GM12878 (cell line): ENCODE data around the gene EEF1A2. TPM values are rescaled to one million over a fixed set of nuclear protein-coding genes. Genes with fewer than 3 reads are reported as not detected.

ENCODE experiments used
- ATAC-seq: fragments of 200-7000 bp; cut with Tn5 transposase; 3 replicates; pipeline ENCODE4 v1.9.1; 2020; ENCODE audit warnings: mild to moderate bottlenecking, moderate library complexity
- BruUV-seq: library from RNA; stranded (reverse); fragments of 400-500 nt; replicated peaks from 2 replicates; lab custom pipeline; 2021; lab: Mats Ljungman, UMichigan
- CTCF ChIA-PET: fragments of 300-600 bp; sonication (Branson Sonifier 250); formaldehyde crosslinking; extraction: SDS; loops from one replicate; lab custom pipeline; 2021; ENCODE audit warnings: inconsistent platforms; lab: Yijun Ruan, JAX
- POLR2A ChIA-PET: fragments of 350-600 bp; formaldehyde crosslinking; extraction: SDS; loops from one replicate; lab custom pipeline; 2021; ENCODE audit warnings: inconsistent platforms; lab: Charles Lee
- RAD21 ChIA-PET: fragments of 300-600 bp; sonication (Branson Sonifier 250); formaldehyde crosslinking; loops from one replicate; lab custom pipeline; 2023; ENCODE audit warnings: antibody characterized with exemption; ENCODE audit not compliant: unreplicated experiment; lab: Charles Lee
- SMC1A ChIA-PET: fragments of 300-600 bp; sonication (Branson Sonifier 250); formaldehyde crosslinking; loops from one replicate; lab custom pipeline; 2023; ENCODE audit not compliant: unreplicated experiment, uncharacterized antibody; lab: Charles Lee
- DNase-seq: peaks from one replicate; pipeline ENCODE4 v3.0.0-alpha.2; 2011; ENCODE audit warnings: low read depth, low spot score
- FAIRE-seq: peaks from 3 replicates; lab custom pipeline; 2011; peaks lifted over from hg19 to GRCh38; lab: Jason Lieb, UNC
- H2AFZ ChIP-seq: 2 replicates; pipeline ENCODE4 v1.6.0; 2011; ENCODE audit warnings: low read depth, low read length, control low read depth; ENCODE audit not compliant: control insufficient read depth
- H3K27ac ChIP-seq: 2 replicates; pipeline ENCODE4 v1.5.1; 2011; ENCODE audit warnings: control low read depth; ENCODE audit not compliant: control insufficient read depth, insufficient read depth
- H3K27me3 ChIP-seq, 2 experiments: replicated peaks in 1 of 2; 2 replicates each; pipeline versions ENCODE4 v1.6.0 to v1.6.1; 2011; ENCODE audit warnings: low read length in 1 of 2; ENCODE audit not compliant: control insufficient read depth in 2 of 2, insufficient read depth in 2 of 2
- H3K36me3 ChIP-seq, 2 experiments: 2 replicates each; pipeline ENCODE4 v1.5.1; 2011; ENCODE audit warnings: low read length in 1 of 2; ENCODE audit not compliant: control insufficient read depth in 2 of 2, insufficient read depth in 2 of 2
- H3K4me1 ChIP-seq: 2 replicates; pipeline ENCODE4 v1.6.1; 2011; ENCODE audit warnings: mild to moderate bottlenecking, low read length, moderate library complexity, mixed read lengths; ENCODE audit not compliant: control insufficient read depth, insufficient read depth
- H3K4me2 ChIP-seq: 2 replicates; pipeline ENCODE4 v1.6.0; 2011; ENCODE audit warnings: control low read depth; ENCODE audit not compliant: control insufficient read depth, insufficient read depth
- H3K4me3 ChIP-seq: fragments of 200-600 bp; sonication (generic); 2 replicates; pipeline ENCODE4 v1.5.1; 2016
- H3K79me2 ChIP-seq: 2 replicates; pipeline ENCODE4 v1.6.0; 2011; ENCODE audit warnings: low read length; ENCODE audit not compliant: control insufficient read depth, insufficient read depth
- H3K9ac ChIP-seq: 2 replicates; pipeline ENCODE4 v1.8.0; 2011; ENCODE audit warnings: low read length, control low read depth, mixed read lengths; ENCODE audit not compliant: control insufficient read depth, insufficient read depth
- H3K9me3 ChIP-seq: replicated peaks from 3 replicates; pipeline ENCODE4 v1.5.1; 2011; ENCODE audit warnings: mild to moderate bottlenecking, low read length; ENCODE audit not compliant: control insufficient read depth, insufficient read depth
- H4K20me1 ChIP-seq: 2 replicates; pipeline ENCODE4 v1.6.0; 2011; ENCODE audit not compliant: control insufficient read depth, insufficient read depth
- ASH2L ChIP-seq: fragments of 300-600, 200-600 bp; sonication (generic); IDR thresholded peaks from 2 replicates; pipeline ENCODE4 v1.6.1; 2017; ENCODE audit warnings: low read depth, mild to moderate bottlenecking, borderline replicate concordance
- CBFB ChIP-seq: IDR thresholded peaks from 2 replicates; pipeline ENCODE4 v1.6.1; 2016; ENCODE audit warnings: antibody characterized with exemption, low read depth
- CBX5 ChIP-seq: sonication (generic); IDR thresholded peaks from 2 replicates; pipeline ENCODE4 v1.6.1; 2016; ENCODE audit warnings: low read depth, moderate library complexity, mild to moderate bottlenecking, inconsistent platforms
- CHD1 ChIP-seq: IDR thresholded peaks from 2 replicates; pipeline ENCODE4 v1.6.1; 2012; ENCODE audit warnings: low read depth, low read length, improper control_type of control experiment
- DPF2 ChIP-seq: fragments of 450-650 bp; IDR thresholded peaks from 2 replicates; pipeline ENCODE4 v1.6.1; 2017; ENCODE audit warnings: mild to moderate bottlenecking
- IRF4 ChIP-seq: IDR thresholded peaks from 2 replicates; pipeline ENCODE4 v1.6.1; 2011; ENCODE audit warnings: low read depth, low read length
- JUND ChIP-seq: IDR thresholded peaks from 2 replicates; pipeline ENCODE4 v1.6.1; 2012; ENCODE audit warnings: low read depth, mild to moderate bottlenecking, low read length, improper control_type of control experiment, moderate library complexity
- MTA2 ChIP-seq: fragments of 450-650 bp; IDR thresholded peaks from 2 replicates; pipeline ENCODE4 v1.6.1; 2016; ENCODE audit warnings: low read depth, mild to moderate bottlenecking, moderate library complexity
- RELA ChIP-seq: fragments of 450-650 bp; IDR thresholded peaks from 2 replicates; pipeline ENCODE4 v1.8.0; 2014; ENCODE audit warnings: borderline replicate concordance; ENCODE audit not compliant: partially characterized antibody
- SP1 ChIP-seq: IDR thresholded peaks from one replicate; pipeline ENCODE4 v1.6.1; 2011; ENCODE audit warnings: low read depth, low read length
- TBL1XR1 ChIP-seq: IDR thresholded peaks from 2 replicates; pipeline ENCODE4 v1.6.1; 2012; ENCODE audit warnings: low read depth, low read length, improper control_type of control experiment
- TCF7 ChIP-seq: IDR thresholded peaks from 2 replicates; pipeline ENCODE4 v1.6.1; 2014; ENCODE audit warnings: antibody characterized with exemption, borderline replicate concordance
- WGBS: methylation state at CpG from one replicate; pipeline ENCODE4 v1.1.6; 2016; ENCODE audit warnings: low lambda C conversion rate; ENCODE audit not compliant: insufficient replicate concordance, insufficient coverage; ENCODE audit errors: missing lambda C conversion rate; 5-methylcytosine and 5-hydroxymethylcytosine counted together
- in situ Hi-C: fragments of 300-500 bp; cut with MboI; formaldehyde crosslinking; loops from 9 replicates; pipeline ENCODE4 v1.14.3; 2018; ENCODE audit warnings: mixed read lengths
- intact Hi-C: fragments of 100-400 bp; cut with micrococcal nuclease; formaldehyde crosslinking; loops from one replicate; pipeline ENCODE4 v1.14.2; 2022; ENCODE audit not compliant: unreplicated experiment
- polyA plus RNA-seq, 11 experiments: library from polyadenylated mRNA; depleted of rRNA in 4 of 11; unstranded in 6 of 11; stranded (reverse) in 5 of 11; fragments of >200 nt; fragmentation: Nextera tagmentation in 4 of 11; fragmentation: Illumina TruSeq in 1 of 11; extraction: Ambion mirVana in 4 of 11; extraction: Trizol in 1 of 11; gene quantifications; 1 replicate in 1 of 11; 2 replicates in 10 of 11; pipeline versions ENCODE4 v1.2.1 to v1.2.3, GENCODE V29; 2011 to 2016; ENCODE audit warnings: inconsistent platforms in 2 of 11, missing spikeins in 2 of 11, low read depth in 1 of 11
- total RNA-seq, 4 experiments: library from RNA; depleted of rRNA in 3 of 4; stranded (reverse); fragments of >200 nt in 3 of 4; fragmentation: Illumina TruSeq in 1 of 4; extraction: Trizol in 1 of 4; gene quantifications; 2 replicates each; pipeline versions ENCODE4 v1.2.1 to v1.2.3, GENCODE V29; 2013 to 2021
- TF ChIP-seq, protein P1 (sequence below), 3 experiments: IDR thresholded peaks in 2 of 3; conservative IDR thresholded peaks in 1 of 3; 2 replicates each; pipeline ENCODE4 v1.5.1; 2011; ENCODE audit warnings: low read depth in 3 of 3, low read length in 3 of 3, mild to moderate bottlenecking in 3 of 3, control low read depth in 2 of 3, moderate library complexity in 2 of 3, inconsistent platforms in 1 of 3, mixed read lengths in 1 of 3; ENCODE audit not compliant: control insufficient read depth in 2 of 3, insufficient read depth in 1 of 3; ENCODE audit errors: extremely low read depth in 1 of 3
- TF ChIP-seq, protein P2 (sequence below): fragments of 450-650 bp; IDR thresholded peaks from 2 replicates; pipeline ENCODE4 v1.6.1; 2016; ENCODE audit warnings: mild to moderate bottlenecking

Gene EEF1A2
- total and polyA plus RNA-seq, 10 of the 15 experiments (the other 5 are each of a cell fraction or from before 2014, with no cell fraction given), result 0.56 TPM; not detected in 9

DNA sequence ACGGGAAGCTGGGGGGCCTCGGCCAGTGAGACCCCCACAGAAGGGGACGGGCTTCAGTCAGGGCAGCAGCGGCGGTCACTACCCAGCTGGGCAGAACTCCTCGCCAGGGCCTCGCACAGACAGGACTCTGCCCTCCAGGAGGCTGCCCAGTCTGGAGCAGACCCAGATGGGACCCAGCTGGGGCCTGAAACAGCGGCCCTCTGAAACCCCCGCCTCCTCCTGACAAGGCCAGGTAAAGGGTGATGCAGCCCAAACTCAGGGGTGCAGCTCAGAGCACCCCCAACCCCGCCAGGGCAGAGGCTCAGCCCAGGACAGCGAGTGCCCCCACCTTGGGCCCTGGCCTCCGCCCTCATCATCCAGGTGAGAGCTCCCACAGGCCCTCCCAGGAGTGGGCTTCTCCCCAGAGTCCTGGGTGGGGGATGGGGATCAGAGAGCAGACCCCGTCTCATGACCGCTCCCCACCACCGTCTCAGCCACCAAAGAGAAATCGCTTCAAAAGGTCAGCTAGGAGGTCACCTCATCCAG is 2.2 kb downstream of the EEF1A2 start:
- CTCF ChIA-PET, result interaction anchor here (0.7 to 2.6 kb wide), 15 partner anchors 8 to 187 kb away, joined by 3 to 19 read pairs (median 3); partner anchors contain the start of genes HELZ2 and PTK6
- 48% methylated on average over 16 of the region's 16 CpGs for WGBS
- H2AFZ ChIP-seq, result no peak overlapping the region
- TF ChIP-seq SP1 (no peak), IRF4 (no peak), CHD1 (no peak), MTA2 (no peak), TBL1XR1 (no peak), ASH2L (no peak), CBX5 (no peak), TCF7 (no peak), JUND (no peak), DPF2 (no peak), CBFB (no peak), RELA (no peak)
- TF ChIP-seq, protein P1, sequence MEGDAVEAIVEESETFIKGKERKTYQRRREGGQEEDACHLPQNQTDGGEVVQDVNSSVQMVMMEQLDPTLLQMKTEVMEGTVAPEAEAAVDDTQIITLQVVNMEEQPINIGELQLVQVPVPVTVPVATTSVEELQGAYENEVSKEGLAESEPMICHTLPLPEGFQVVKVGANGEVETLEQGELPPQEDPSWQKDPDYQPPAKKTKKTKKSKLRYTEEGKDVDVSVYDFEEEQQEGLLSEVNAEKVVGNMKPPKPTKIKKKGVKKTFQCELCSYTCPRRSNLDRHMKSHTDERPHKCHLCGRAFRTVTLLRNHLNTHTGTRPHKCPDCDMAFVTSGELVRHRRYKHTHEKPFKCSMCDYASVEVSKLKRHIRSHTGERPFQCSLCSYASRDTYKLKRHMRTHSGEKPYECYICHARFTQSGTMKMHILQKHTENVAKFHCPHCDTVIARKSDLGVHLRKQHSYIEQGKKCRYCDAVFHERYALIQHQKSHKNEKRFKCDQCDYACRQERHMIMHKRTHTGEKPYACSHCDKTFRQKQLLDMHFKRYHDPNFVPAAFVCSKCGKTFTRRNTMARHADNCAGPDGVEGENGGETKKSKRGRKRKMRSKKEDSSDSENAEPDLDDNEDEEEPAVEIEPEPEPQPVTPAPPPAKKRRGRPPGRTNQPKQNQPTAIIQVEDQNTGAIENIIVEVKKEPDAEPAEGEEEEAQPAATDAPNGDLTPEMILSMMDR (IDR thresholded peaks at IDR 0.05 in 2 of 3, conservative IDR thresholded peaks at IDR 0.05 in 1 of 3; ENCODE audit: control insufficient read depth in 2 of 3, extremely low read depth in 1 of 3, insufficient read depth in 1 of 3, low read depth in 3 of 3, low read length in 3 of 3), result no peak
- TF ChIP-seq, protein P2, sequence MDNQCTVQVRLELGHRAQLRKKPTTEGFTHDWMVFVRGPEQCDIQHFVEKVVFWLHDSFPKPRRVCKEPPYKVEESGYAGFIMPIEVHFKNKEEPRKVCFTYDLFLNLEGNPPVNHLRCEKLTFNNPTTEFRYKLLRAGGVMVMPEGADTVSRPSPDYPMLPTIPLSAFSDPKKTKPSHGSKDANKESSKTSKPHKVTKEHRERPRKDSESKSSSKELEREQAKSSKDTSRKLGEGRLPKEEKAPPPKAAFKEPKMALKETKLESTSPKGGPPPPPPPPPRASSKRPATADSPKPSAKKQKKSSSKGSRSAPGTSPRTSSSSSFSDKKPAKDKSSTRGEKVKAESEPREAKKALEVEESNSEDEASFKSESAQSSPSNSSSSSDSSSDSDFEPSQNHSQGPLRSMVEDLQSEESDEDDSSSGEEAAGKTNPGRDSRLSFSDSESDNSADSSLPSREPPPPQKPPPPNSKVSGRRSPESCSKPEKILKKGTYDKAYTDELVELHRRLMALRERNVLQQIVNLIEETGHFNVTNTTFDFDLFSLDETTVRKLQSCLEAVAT, result no peak
- no peaks in the 10 kb centered on the region for H3K36me3 ChIP-seq
- H3K79me2 ChIP-seq, result no peaks in the 10 kb centered on the region
- no peaks in the 10 kb centered on the region for H3K9me3 ChIP-seq
- FAIRE-seq (no peak), ATAC-seq (peak; percentile 22; the same call in 2 of the 3 replicates), DNase-seq (no peak)
- intact Hi-C loops (no loop called here), in situ Hi-C loops (no loop called here)
- no peak overlapping the region for H3K4me3 ChIP-seq
- no peaks in the 10 kb centered on the region for H3K4me1 ChIP-seq
- BruUV-seq, result no TSS peak
- RAD21 ChIA-PET, result interaction anchor here (0.6 to 1.7 kb wide), 5 partner anchors 21 to 145 kb away, joined by 3 to 12 read pairs (median 3); partner anchors contain the start of genes HELZ2 and PTK6
- H3K4me2 ChIP-seq, result peak overlapping the region; percentile 59
- no peak overlapping the region for H3K9ac ChIP-seq
- SMC1A ChIA-PET, result interaction anchor here (0.7 to 2.3 kb wide), 4 partner anchors 32 to 274 kb away, joined by 3 to 12 read pairs (median 4); partner anchors contain the start of genes HELZ2 and PTK6
- no peak overlapping the region for H3K27ac ChIP-seq
- peaks cover 1 to 4% of the 10 kb centered on the region in 2 experiments; a peak in 3 of 4 replicates for H3K27me3 ChIP-seq
- POLR2A ChIA-PET, result no interaction called here
- H4K20me1 ChIP-seq, result no peaks in the 10 kb centered on the region
